Hindlimb muscle (tissue), 1 donor: Measurements from ENCODE around the gene ZNF366. TPM values are rescaled to one million over a fixed set of nuclear protein-coding genes. Genes with fewer than 3 reads are reported as not detected.
A peak's percentile ranks its signal among the peaks of the same experiment; 100 is the strongest.

Source experiments
- DNase-seq: peaks from one replicate; pipeline ENCODE4 v3.0.0-alpha.2; 2013
- polyA plus RNA-seq: library from polyadenylated mRNA; unstranded; fragments of 120-200 nt; gene quantifications from one replicate; pipeline ENCODE4 v1.2.1, GENCODE V29; 2013; ENCODE audit not compliant: insufficient read length

Gene ZNF366
- polyA plus RNA-seq, 1 donor: 4.0 TPM

DNA sequence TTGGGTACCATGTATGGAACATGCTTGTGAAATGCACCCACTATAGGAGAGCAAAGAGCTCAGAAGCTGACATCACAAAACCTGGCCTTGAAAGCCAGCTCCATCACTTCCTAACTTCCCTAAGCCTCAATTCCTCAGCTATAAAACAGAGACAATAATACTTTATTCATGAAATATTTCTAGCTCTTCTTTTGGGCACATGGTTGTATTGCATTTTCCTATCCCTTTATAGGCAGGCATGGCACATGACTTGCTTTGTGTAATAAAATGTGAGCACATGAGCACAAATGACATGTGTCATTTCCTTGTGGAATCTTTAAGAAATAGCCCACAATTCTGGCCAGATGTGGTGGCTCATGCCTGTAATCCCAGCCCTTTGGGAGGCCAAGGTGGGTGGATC, 18.5 kb downstream of the ZNF366 start:
- no peak for DNase-seq

DNA sequence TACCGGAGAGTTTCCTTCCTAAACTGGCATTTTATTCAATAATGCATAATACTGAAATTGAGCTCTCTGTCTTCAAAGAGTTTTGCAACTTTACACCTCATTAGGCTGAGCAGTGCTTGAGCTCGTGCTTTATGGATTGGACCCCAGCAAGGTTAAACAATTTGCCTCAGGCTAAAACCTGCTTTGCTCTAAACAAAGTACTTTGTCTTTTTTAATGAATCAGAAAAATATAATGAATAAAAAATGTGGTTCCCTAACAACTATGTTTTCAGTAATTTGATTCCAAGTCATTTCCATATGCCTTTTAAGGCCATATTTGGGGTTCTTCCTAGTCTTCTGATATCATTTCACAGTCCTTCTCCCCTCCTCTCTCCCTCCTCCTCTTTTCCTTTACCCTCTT, 20.0 kb downstream of the ZNF366 start:
- no peak for DNase-seq

DNA sequence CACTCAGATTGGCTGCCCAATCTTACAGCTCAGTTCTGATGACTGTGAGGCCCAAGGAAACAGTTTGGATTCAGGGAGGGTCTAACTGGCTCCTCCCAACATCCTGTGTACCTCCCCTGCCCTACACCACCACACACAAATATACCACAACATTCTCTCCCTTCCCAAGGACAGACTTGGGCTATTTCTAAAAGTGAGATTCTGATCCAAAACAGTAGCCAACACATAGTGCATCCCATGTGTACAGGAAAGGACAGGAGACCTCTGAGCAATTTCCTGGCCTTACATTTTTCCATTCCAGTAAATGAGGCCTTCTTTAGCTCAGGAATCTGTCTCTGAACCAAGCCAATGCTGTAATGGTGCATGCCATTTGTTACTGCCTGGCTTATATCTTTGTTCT, 20.8 kb downstream of the ZNF366 start:
- no peak for DNase-seq

DNA sequence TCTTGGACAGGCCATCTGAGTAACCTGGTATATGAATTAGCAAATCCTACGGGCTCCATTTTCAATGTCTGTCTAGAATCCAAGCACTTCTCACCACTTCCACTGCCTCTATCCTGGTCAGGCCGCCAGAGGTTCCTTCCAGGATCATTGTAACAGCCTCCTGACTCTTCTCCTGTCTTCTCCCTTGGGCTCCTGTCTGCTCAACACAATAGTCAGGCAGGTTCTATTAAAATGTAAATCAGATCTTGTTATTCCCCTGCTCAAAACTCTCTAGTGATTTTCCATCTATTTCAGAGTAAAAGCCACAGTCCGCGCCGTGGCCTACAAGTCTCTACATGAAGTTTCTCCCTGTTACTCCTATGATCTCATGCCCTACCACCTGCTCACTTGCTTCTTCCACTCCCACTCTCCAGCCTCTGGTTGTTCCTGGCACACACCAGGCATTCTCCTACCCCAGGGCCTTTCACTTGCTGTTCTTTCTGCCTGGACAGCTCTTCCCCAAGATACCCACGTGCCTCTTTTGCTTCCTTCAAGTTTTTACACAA, 21.7 kb downstream of the ZNF366 start:
- peak; percentile 64 for DNase-seq

GRCh38 chr5:72482046-72482445, 25.2 kb downstream of the ZNF366 start:
- DNase-seq: no peak

GRCh38 chr5:72480841-72481240, 26.4 kb downstream of the ZNF366 start:
- DNase-seq: no peak

DNA sequence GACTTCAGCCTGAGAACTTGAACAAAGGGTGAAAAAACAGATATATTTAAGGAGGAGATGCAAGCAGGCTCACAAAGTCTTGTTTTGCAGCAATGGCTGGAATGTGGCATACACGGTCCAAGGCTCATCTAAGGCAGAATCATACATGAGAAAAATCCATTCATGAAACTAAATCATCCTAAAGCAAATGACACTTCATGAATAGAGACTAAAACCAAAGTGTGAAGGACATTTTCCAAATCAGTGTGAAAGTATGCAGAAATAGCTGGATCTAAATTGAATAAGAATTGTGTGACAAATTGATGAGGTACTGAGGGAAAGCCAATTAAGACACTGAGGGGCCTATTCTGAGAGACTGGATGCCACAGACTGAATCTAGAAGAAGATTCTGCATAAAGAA, 27.3 kb downstream of the ZNF366 start:
- no peak for DNase-seq

GRCh38 chr5:72478684-72479083, 28.5 kb downstream of the ZNF366 start:
- peak; percentile 53 for DNase-seq

GRCh38 chr5:72478276-72478675, 28.9 kb downstream of the ZNF366 start:
- DNase-seq: no peak

GRCh38 chr5:72477644-72478043, 29.6 kb downstream of the ZNF366 start:
- no peak for DNase-seq

- DNase-seq: no peak
Observed at GRCh38 chr5:72477176-72477575, 30.0 kb downstream of the ZNF366 start.

GRCh38 chr5:72476721-72477120, 30.5 kb downstream of the ZNF366 start:
- no peak for DNase-seq

DNA sequence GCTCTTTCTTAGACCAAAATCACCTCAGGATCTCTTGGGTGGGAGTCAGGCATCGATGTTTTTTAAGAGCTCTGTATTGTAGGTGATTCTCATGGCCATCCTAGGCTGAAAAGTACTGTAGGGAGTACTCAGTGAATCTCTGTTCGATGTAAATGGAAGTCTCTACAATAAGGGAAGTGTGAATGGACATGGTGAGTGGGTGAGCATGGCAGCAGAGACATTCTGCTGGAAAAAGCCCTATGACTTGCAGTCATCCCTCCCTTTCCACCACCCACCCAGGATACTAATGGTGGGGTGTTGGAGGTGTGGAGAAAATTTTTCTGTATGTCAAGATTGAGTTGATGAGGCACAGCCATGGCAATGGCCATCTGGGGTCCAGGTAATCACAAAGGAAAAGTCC, 30.9 kb downstream of the ZNF366 start:
- DNase-seq: no peak

GRCh38 chr5:72474516-72474915, 32.7 kb downstream of the ZNF366 start:
- no peak for DNase-seq

- DNase-seq: no peak
Observed at GRCh38 chr5:72474046-72474500, 33.1 kb downstream of the ZNF366 start.

GRCh38 chr5:72472666-72473422, 34.4 kb downstream of the ZNF366 start:
- no peak for DNase-seq

GRCh38 chr5:72472031-72472430, 35.2 kb downstream of the ZNF366 start:
- no peak for DNase-seq

GRCh38 chr5:72470826-72471225, 36.4 kb downstream of the ZNF366 start:
- no peak for DNase-seq

DNA sequence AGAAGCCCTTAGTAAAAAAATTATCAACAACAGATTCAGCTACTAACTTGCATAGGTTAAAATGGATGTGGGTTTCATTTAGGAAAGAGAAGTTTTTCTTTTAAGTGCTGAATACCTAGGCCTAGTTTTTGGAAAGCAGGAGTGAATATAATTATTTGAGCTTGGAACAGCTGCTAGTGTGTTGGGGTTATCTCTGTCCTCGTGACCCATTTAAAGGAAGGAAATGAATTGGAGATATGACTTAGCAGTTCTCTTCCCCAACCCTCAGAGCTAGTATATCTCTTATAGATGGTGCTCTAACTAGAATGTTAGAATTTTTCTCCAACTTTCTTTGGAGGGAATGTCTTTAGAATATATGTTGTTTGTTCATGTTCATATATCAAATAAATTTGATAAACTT, 38.6 kb downstream of the ZNF366 start:
- DNase-seq: no peak

DNA sequence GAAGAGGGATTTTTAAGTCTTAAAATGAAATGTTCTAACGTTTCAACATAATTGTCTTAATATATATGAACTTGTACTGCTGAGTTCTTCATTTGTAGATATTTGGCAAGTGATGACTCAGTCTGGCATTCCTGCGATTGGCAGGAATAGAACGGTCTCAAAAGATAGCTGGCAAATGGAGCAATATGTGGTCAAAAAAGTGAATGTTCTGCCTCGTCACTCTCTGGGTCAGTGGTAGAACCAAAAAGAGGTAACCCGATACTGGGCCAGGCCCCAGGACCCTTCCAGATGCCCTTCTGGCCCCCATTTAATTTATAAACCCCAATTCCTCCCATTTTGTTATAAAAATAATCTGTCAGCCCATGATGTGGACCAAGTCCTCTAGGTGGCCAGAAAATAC, 39.2 kb downstream of the ZNF366 start:
- DNase-seq: no peak

DNA sequence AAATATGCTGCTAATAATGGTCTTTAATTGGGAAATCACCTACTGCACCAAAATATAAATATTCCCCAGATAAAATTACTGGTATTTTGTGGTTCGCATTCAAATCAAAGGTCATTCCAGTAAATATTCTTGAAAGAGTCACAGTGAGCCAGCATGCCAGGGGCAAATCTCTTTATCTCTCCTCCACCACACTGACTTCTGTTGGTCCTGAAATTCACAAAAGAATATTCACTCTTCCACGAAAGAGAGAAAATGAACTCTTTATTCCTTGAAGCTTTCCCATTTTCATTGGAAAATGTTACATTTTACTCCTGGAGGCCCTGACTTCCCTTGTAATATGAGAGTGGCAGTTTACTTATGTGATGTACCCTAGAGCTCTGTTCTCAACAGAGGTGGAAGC, 39.7 kb downstream of the ZNF366 start:
- DNase-seq: no peak

DNA sequence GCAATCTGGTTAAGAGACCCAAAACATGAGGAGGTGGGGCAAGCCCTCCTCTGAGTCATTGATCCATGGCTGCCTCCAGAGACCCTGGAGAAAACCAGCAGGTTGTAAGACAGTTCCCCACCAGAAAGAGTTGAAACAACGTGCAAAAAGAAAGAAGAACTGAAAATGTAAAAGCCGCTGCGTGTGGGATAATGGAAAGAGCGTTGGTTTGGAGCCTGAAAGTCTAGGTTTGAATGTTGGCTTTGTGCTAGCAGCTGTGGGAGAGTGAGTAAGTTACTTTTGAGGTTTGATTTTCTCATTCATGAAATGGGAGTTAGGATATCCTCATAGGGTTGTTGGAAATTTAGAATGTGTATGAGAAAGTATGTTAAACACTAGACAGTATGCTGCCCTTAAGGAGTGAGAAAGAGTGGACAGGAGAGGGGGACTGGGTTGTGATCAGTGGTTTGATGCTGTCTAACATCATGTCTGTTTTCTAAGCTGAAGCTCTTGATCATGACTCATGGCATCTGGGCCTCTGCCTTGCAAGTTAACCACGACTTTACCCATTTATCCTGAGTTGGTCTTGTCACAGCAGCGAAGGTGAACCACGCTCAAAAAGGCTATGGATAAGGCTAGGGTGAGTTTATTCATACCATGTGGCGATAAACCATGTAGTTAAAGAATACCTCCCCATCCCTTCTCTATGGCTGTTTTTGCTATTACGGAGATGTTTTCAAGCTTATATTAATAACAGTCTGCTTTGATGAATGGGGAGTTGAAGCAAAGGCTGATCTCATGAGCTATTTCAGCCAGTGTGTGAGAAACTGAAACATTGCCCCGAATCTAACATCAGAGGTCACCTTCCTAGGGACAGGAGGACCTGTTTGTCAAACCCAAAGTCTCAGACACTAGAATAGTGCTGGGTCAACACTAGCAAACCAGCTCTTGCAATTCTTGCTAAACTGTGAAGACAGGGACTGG, 41.3 kb downstream of the ZNF366 start:
- no peak for DNase-seq

- no peak for DNase-seq
Observed at GRCh38 chr5:72465066-72465465, 42.1 kb downstream of the ZNF366 start.
